SH-SY5Y (cell line): ENCODE results near the gene CFAP99.

ENCODE experiments used
- GATA2 ChIP-seq: IDR thresholded peaks from 2 replicates; pipeline ENCODE4 v1.6.1; 2011; ENCODE audit warnings: mild to moderate bottlenecking, low read depth, low read length
- GATA3 ChIP-seq: IDR thresholded peaks from 2 replicates; pipeline ENCODE4 v1.6.1; 2011; ENCODE audit warnings: low read depth, mild to moderate bottlenecking, low read length, moderate library complexity

- TF ChIP-seq GATA2 (no peak), GATA3 (no peak)
These were observed 41.5 kb upstream of the CFAP99 start for GRCh38 chr4:2377241-2377640.
